Measurements from ENCODE around the gene QRFP.
"Not testable (repeated sequence)": the region's sequence is repeated elsewhere in the genome, so short reads cannot be mapped to it uniquely, and the experiment has no call there.

DNA sequence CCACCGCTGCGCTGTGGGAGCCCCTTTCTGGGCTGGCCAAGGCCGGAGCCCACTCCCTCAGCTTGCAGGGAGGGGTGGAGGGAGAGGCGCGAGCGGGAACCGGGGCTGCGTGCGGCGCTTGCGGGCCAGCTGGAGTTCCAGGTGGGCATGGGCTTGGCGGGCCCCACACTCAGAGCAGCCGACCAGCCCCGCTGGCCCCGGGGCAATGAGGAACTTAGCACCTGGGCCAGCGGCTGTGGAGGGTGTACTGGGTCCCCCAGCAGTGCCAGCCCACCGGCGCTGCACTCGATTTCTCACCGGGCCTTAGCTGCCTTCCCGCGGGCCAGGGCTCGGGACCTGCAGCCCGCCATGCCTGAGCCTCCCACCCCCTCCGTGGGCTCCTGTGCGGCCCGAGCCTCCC, 13.4 kb upstream of the QRFP start:
- not testable (repeated sequence) for TF ChIP-seq POLR2A, TAF1, POLR2AphosphoS5, SPI1, POU2F2 (IDR thresholded peaks at IDR 0.05; ENCODE audit: low read depth, low read length)

Data from GM12891 (cell line).